ENCODE measurements around the gene AP2S1.

The AP2S1 gene

DNA sequence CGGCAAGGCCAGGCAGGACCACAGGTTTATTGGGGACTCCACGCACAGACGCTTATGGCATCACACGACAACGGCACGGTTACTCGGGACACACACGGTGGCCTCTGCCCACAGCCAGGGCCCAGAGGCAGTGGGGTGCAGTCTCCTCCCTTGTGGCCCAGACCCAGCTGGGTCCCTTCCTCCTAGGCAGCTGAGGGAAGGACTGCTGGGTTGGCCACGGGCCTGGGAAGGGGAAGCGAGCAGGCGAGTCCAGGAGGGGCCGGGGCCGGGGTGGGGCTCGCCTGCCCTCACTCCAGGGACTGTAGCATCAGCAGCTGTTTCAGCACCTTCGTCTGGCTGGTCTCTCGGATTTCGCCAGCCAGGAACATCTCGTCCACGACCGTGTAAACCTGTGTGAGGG, 12.5 kb downstream of the AP2S1 start:
- H3K27me3 ChIP-seq (ENCODE audit: control insufficient read depth, insufficient read depth, low read length): no peaks in the 10 kb centered on the region
- no peak overlapping the region for H3K9ac ChIP-seq
- no peaks in the 10 kb centered on the region for H3K9me3 ChIP-seq (ENCODE audit: control insufficient read depth, low read length)
- H3K4me3 ChIP-seq (ENCODE audit: low read depth, low read length): no peak overlapping the region
- no peaks in the 10 kb centered on the region for H3K36me3 ChIP-seq (ENCODE audit: control insufficient read depth, insufficient read depth, low read length)
- H2AFZ ChIP-seq: no peak overlapping the region
- no peaks in the 10 kb centered on the region for H3K79me2 ChIP-seq
- TF ChIP-seq CTCF (IDR thresholded peaks at IDR 0.05): no peak
- H3K4me1 ChIP-seq: no peaks in the 10 kb centered on the region
- H3K27ac ChIP-seq: no peak overlapping the region
- no peak overlapping the region for H3K4me2 ChIP-seq (ENCODE audit: low read length)

- no peaks in the 10 kb centered on the region for H3K79me2 ChIP-seq
- H2AFZ ChIP-seq: no peak overlapping the region
Observed at GRCh38 chr19:46834984-46835383, 15.7 kb downstream of the AP2S1 start.

GRCh38 chr19:46834121-46834520, 16.5 kb downstream of the AP2S1 start:
- Histone ChIP-seq H3K27me3 (ENCODE audit: control insufficient read depth, insufficient read depth, low read length) (no peaks in the 10 kb centered on the region), H2AFZ (no peak overlapping the region), H3K4me2 (ENCODE audit: low read length) (no peak overlapping the region), H3K4me1 (no peaks in the 10 kb centered on the region), H3K9ac (no peak overlapping the region), H3K4me3 (ENCODE audit: low read depth, low read length) (no peak overlapping the region), H3K27ac (no peak overlapping the region), H3K36me3 (ENCODE audit: control insufficient read depth, insufficient read depth, low read length) (no peaks in the 10 kb centered on the region), H3K9me3 (ENCODE audit: control insufficient read depth, low read length) (no peaks in the 10 kb centered on the region), H3K79me2 (no peaks in the 10 kb centered on the region)
- TF ChIP-seq CTCF (IDR thresholded peaks at IDR 0.05): no peak

More at GRCh38 chr19:46834984-46835383, 15.7 kb downstream of the AP2S1 start:
- Histone ChIP-seq H3K4me1 (no peaks in the 10 kb centered on the region), H3K9ac (no peak overlapping the region), H3K9me3 (ENCODE audit: control insufficient read depth, low read length) (no peaks in the 10 kb centered on the region), H3K36me3 (ENCODE audit: control insufficient read depth, insufficient read depth, low read length) (no peaks in the 10 kb centered on the region), H3K27ac (no peak overlapping the region), H3K4me2 (ENCODE audit: low read length) (no peak overlapping the region), H3K4me3 (ENCODE audit: low read depth, low read length) (no peak overlapping the region), H3K27me3 (ENCODE audit: control insufficient read depth, insufficient read depth, low read length) (no peaks in the 10 kb centered on the region)
- TF ChIP-seq CTCF (IDR thresholded peaks at IDR 0.05): no peak

DNA sequence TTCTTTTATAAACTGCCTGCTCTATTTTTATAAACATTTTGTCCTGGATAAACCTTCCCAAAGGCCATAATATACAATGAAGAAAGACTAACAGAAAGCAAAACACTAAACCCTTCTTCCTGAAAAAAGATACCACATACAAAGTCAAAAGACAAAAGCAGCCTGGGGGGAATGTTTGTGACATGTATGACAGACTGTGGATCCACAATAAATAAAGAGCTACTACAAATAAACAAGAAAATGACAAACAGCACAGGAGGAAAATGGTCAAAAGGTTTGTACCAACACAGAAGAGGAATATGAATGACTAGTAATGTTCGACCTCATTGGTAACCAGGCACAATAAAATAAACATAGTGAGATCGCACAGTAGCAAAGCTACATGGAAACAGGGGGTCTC, 19.8 kb downstream of the AP2S1 start:
- Histone ChIP-seq H3K36me3 (ENCODE audit: control insufficient read depth, insufficient read depth, low read length) (no peaks in the 10 kb centered on the region), H3K27ac (no peak overlapping the region), H3K4me2 (ENCODE audit: low read length) (no peak overlapping the region), H2AFZ (no peak overlapping the region), H3K4me3 (ENCODE audit: low read depth, low read length) (no peak overlapping the region), H3K79me2 (no peaks in the 10 kb centered on the region), H3K27me3 (ENCODE audit: control insufficient read depth, insufficient read depth, low read length) (no peaks in the 10 kb centered on the region), H3K9me3 (ENCODE audit: control insufficient read depth, low read length) (no peaks in the 10 kb centered on the region), H3K9ac (no peak overlapping the region), H3K4me1 (no peaks in the 10 kb centered on the region)
- TF ChIP-seq CTCF (IDR thresholded peaks at IDR 0.05): no peak

- no peak overlapping the region for H2AFZ ChIP-seq
- no peaks in the 10 kb centered on the region for H3K27me3 ChIP-seq (ENCODE audit: control insufficient read depth, insufficient read depth, low read length)
- no peak overlapping the region for H3K9ac ChIP-seq
- no peaks in the 10 kb centered on the region for H3K36me3 ChIP-seq (ENCODE audit: control insufficient read depth, insufficient read depth, low read length)
- no peak overlapping the region for H3K4me2 ChIP-seq (ENCODE audit: low read length)
- no peaks in the 10 kb centered on the region for H3K9me3 ChIP-seq (ENCODE audit: control insufficient read depth, low read length)
- no peak overlapping the region for H3K27ac ChIP-seq
- H3K79me2 ChIP-seq: no peaks in the 10 kb centered on the region
- no peak for TF ChIP-seq CTCF (IDR thresholded peaks at IDR 0.05)
- H3K4me1 ChIP-seq: no peaks in the 10 kb centered on the region
- H3K4me3 ChIP-seq (ENCODE audit: low read depth, low read length): no peak overlapping the region
Observed at GRCh38 chr19:46828484-46828883, 22.2 kb downstream of the AP2S1 start.
